PFSK-1 (cell line): ENCODE measurements around the gene ADSS2.

Experiments used
- POLR2AphosphoS5 ChIP-seq: IDR thresholded peaks from 2 replicates; pipeline ENCODE4 v1.6.1; 2012; ENCODE audit warnings: low read depth, mild to moderate bottlenecking, control low read depth, low read length, moderate library complexity
- SIN3A ChIP-seq: IDR thresholded peaks from 2 replicates; pipeline ENCODE4 v1.6.1; 2012; ENCODE audit warnings: mild to moderate bottlenecking, low read length, moderate library complexity, borderline replicate concordance; ENCODE audit not compliant: insufficient read depth
- TAF1 ChIP-seq: IDR thresholded peaks from 2 replicates; pipeline ENCODE4 v1.6.1; 2012; ENCODE audit warnings: low read length, control low read depth, borderline replicate concordance; ENCODE audit not compliant: insufficient read depth
- TF ChIP-seq, protein P1 (sequence below), 2 experiments: IDR thresholded peaks; 2 replicates each; pipeline versions ENCODE4 v1.6.1 to v1.8.0; 2011 to 2012; ENCODE audit warnings: low read depth in 2 of 2, low read length in 2 of 2, control low read depth in 1 of 2, inconsistent platforms in 1 of 2, mild to moderate bottlenecking in 1 of 2, moderate library complexity in 1 of 2; ENCODE audit not compliant: insufficient read depth in 1 of 2

DNA sequence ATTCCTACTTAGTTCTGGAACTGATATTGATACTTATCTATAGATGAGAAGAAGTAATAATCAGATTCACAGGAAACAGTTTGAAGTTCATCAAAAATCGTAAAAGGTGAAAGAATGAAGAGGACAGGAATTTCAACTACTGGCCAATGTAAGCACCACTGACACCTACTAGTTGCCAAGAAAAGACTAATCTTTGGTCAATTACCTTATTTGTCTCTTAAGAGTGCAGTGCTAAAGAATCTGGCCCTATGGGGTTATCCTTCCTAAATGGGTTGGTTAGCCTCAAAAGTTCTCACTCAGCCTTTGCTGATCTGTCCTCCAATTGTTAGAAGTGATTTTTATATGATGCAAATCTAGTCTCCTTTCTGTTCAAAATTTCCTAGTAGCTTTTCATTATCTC is 29.5 kb downstream of the ADSS2 start:
- no peak for TF ChIP-seq POLR2AphosphoS5
- TF ChIP-seq SIN3A = no peak
- TF ChIP-seq, protein P1, sequence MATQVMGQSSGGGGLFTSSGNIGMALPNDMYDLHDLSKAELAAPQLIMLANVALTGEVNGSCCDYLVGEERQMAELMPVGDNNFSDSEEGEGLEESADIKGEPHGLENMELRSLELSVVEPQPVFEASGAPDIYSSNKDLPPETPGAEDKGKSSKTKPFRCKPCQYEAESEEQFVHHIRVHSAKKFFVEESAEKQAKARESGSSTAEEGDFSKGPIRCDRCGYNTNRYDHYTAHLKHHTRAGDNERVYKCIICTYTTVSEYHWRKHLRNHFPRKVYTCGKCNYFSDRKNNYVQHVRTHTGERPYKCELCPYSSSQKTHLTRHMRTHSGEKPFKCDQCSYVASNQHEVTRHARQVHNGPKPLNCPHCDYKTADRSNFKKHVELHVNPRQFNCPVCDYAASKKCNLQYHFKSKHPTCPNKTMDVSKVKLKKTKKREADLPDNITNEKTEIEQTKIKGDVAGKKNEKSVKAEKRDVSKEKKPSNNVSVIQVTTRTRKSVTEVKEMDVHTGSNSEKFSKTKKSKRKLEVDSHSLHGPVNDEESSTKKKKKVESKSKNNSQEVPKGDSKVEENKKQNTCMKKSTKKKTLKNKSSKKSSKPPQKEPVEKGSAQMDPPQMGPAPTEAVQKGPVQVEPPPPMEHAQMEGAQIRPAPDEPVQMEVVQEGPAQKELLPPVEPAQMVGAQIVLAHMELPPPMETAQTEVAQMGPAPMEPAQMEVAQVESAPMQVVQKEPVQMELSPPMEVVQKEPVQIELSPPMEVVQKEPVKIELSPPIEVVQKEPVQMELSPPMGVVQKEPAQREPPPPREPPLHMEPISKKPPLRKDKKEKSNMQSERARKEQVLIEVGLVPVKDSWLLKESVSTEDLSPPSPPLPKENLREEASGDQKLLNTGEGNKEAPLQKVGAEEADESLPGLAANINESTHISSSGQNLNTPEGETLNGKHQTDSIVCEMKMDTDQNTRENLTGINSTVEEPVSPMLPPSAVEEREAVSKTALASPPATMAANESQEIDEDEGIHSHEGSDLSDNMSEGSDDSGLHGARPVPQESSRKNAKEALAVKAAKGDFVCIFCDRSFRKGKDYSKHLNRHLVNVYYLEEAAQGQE (IDR thresholded peaks at IDR 0.05; ENCODE audit: insufficient read depth in 1 of 2, low read depth in 2 of 2, low read length in 2 of 2) = no peak
- TF ChIP-seq TAF1 = no peak
